Adrenal gland (tissue), 5 donors: ENCODE results near the gene CCDC57.

Source experiments
- POLR2A ChIP-seq, 2 donors: fragments of 450-650 bp; IDR thresholded peaks; one replicate each; pipeline ENCODE4 v1.6.1; 2017; ENCODE audit warnings: antibody characterized with exemption in 2 of 2, mild to moderate bottlenecking in 2 of 2, moderate library complexity in 1 of 2
- TF ChIP-seq, protein P1 (sequence below), 6 experiments: fragments of 450-650 bp in 4 of 6; fragments of 200-600 bp in 2 of 6; sonication (generic) in 1 of 6; IDR thresholded peaks; 1 replicate in 5 of 6; 2 replicates in 1 of 6; pipeline versions ENCODE4 v1.5.1 to v1.8.0; 2016 to 2021; ENCODE audit warnings: antibody characterized with exemption in 6 of 6, mild to moderate bottlenecking in 2 of 6, moderate library complexity in 1 of 6
- donor health status: DM: no; HTN: no; CAD: no.

- TF ChIP-seq, protein P1, sequence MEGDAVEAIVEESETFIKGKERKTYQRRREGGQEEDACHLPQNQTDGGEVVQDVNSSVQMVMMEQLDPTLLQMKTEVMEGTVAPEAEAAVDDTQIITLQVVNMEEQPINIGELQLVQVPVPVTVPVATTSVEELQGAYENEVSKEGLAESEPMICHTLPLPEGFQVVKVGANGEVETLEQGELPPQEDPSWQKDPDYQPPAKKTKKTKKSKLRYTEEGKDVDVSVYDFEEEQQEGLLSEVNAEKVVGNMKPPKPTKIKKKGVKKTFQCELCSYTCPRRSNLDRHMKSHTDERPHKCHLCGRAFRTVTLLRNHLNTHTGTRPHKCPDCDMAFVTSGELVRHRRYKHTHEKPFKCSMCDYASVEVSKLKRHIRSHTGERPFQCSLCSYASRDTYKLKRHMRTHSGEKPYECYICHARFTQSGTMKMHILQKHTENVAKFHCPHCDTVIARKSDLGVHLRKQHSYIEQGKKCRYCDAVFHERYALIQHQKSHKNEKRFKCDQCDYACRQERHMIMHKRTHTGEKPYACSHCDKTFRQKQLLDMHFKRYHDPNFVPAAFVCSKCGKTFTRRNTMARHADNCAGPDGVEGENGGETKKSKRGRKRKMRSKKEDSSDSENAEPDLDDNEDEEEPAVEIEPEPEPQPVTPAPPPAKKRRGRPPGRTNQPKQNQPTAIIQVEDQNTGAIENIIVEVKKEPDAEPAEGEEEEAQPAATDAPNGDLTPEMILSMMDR (IDR thresholded peaks at IDR 0.05): no peak
- no peak for TF ChIP-seq POLR2A (IDR thresholded peaks at IDR 0.05)
These were observed 39.1 kb downstream of the CCDC57 start for GRCh38 chr17:82173351-82174041.
